Measurements from ENCODE around the gene SEC62.
"Not testable (repeated sequence)": the region's sequence is repeated elsewhere in the genome, so short reads cannot be mapped to it uniquely, and the experiment has no call there.

DNA sequence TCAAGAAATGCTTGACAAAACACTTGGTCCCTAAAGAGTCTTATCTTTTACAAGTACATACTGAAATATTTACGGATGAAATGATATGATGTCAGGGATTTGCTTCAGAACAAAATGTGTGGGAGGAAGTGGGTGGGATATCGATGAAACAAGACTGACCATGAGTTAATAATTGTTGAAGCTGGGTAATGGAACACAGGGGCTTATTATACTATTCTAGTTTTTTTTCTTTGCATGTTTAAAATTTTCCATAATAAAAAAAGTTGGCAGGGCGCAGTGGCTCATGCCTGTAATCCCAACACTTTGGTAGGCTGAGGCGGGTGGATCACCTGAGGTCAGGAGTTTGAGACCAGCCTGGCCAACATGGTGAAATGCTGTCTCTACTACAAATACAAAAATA, 52.7 kb downstream of the SEC62 start:
- not testable (repeated sequence) for TF ChIP-seq CTCF, POLR2A (IDR thresholded peaks at IDR 0.05)
